Smooth muscle cell (in vitro differentiated cells): Measurements from ENCODE around the gene OPN4. TPM values are rescaled to one million over a fixed set of nuclear protein-coding genes. Genes with fewer than 3 reads are reported as not detected.

Source experiments
- DNase-seq: peaks from one replicate; lab custom pipeline; 2025; ENCODE audit not compliant: unreplicated experiment; lab: John Stamatoyannopoulos, UW
- H2AFZ ChIP-seq: fragments of 200-600 bp; sonication (generic); 2 replicates; pipeline ENCODE4 v1.6.0; 2016; ENCODE audit warnings: antibody characterized with exemption, low read depth, mild to moderate bottlenecking
- H3F3A ChIP-seq: fragments of 200-600 bp; sonication (generic); 2 replicates; pipeline ENCODE4 v1.6.0; 2017; ENCODE audit warnings: antibody characterized with exemption, low read depth
- H3K27ac ChIP-seq: fragments of 200-600 bp; sonication (generic); 2 replicates; pipeline ENCODE4 v1.5.1; 2016; ENCODE audit warnings: low read depth, mild to moderate bottlenecking
- H3K27me3 ChIP-seq: fragments of 200-600 bp; sonication (generic); 2 replicates; pipeline ENCODE4 v1.6.1; 2016; ENCODE audit warnings: low read depth, mild to moderate bottlenecking
- H3K36me3 ChIP-seq: fragments of 200-600 bp; sonication (generic); 2 replicates; pipeline ENCODE4 v1.5.1; 2016; ENCODE audit warnings: low read depth
- H3K4me1 ChIP-seq: fragments of 200-600 bp; sonication (generic); 2 replicates; pipeline ENCODE4 v1.5.1; 2016; ENCODE audit warnings: low read depth
- H3K4me2 ChIP-seq: fragments of 200-600 bp; sonication (generic); 2 replicates; pipeline ENCODE4 v1.6.0; 2016; ENCODE audit warnings: mild to moderate bottlenecking
- H3K4me3 ChIP-seq: fragments of 200-600 bp; sonication (generic); 2 replicates; pipeline ENCODE4 v1.5.1; 2016; ENCODE audit warnings: mild to moderate bottlenecking
- H3K79me2 ChIP-seq: fragments of 200-600 bp; sonication (generic); 2 replicates; pipeline ENCODE4 v1.6.0; 2016; ENCODE audit warnings: low read depth, mild to moderate bottlenecking
- H3K9ac ChIP-seq: fragments of 200-600 bp; sonication (generic); 2 replicates; pipeline ENCODE4 v1.6.0; 2016; ENCODE audit warnings: low read depth
- H3K9me3 ChIP-seq: fragments of 200-600 bp; sonication (generic); replicated peaks from 2 replicates; pipeline ENCODE4 v1.5.1; 2016; ENCODE audit warnings: low read depth
- H4K20me1 ChIP-seq: fragments of 200-600 bp; sonication (generic); 2 replicates; pipeline ENCODE4 v1.6.0; 2016; ENCODE audit warnings: low read depth
- CTCF ChIP-seq: fragments of 200-600 bp; sonication (generic); IDR thresholded peaks from 2 replicates; pipeline ENCODE4 v1.5.1; 2017; ENCODE audit warnings: borderline replicate concordance, mild to moderate bottlenecking, antibody characterized with exemption; ENCODE audit not compliant: insufficient read depth, poor library complexity, severe bottlenecking
- WGBS: methylation state at CpG from one replicate; pipeline ENCODE4 v1.1.7; 2016; ENCODE audit warnings: low lambda C conversion rate; 5-methylcytosine and 5-hydroxymethylcytosine counted together
- polyA plus RNA-seq: library from polyadenylated mRNA; unstranded; fragments of >200 nt; fragmentation: Nextera tagmentation; extraction: Ambion mirVana; gene quantifications from 2 replicates; pipeline ENCODE4 v1.2.1, GENCODE V29; 2016
- total RNA-seq: library from RNA; depleted of rRNA; stranded (reverse); fragments of >200 nt; gene quantifications from 2 replicates; pipeline ENCODE4 v1.2.3, GENCODE V29; 2014

Gene OPN4
- total and polyA plus RNA-seq, 2 experiments from 2014 or later = not detected

GRCh38 chr10:86659721-86660453, 5.5 kb downstream of the OPN4 start:
- no peaks in the 10 kb centered on the region for H3K36me3 ChIP-seq
- TF ChIP-seq CTCF = no peak
- no peak overlapping the region for H3K9ac ChIP-seq
- H3K4me1 ChIP-seq = no peaks in the 10 kb centered on the region
- no peaks in the 10 kb centered on the region for H3K79me2 ChIP-seq
- no peak for DNase-seq
- H3K27me3 ChIP-seq = no peaks in the 10 kb centered on the region
- no peak overlapping the region for H3K4me2 ChIP-seq
- no peak overlapping the region for H3K27ac ChIP-seq
- no peaks in the 10 kb centered on the region for H3K9me3 ChIP-seq
- no peak overlapping the region for H3K4me3 ChIP-seq
- H2AFZ ChIP-seq = no peak overlapping the region
- no peaks in the 10 kb centered on the region for H3F3A ChIP-seq
- 93% methylated on average over 17 of the region's 17 CpGs for WGBS
- H4K20me1 ChIP-seq = no peaks in the 10 kb centered on the region

- no peaks in the 10 kb centered on the region for H3K9me3 ChIP-seq
- H3K27me3 ChIP-seq = no peaks in the 10 kb centered on the region
- no peaks in the 10 kb centered on the region for H3K79me2 ChIP-seq
- H3K36me3 ChIP-seq = no peaks in the 10 kb centered on the region
- no peaks in the 10 kb centered on the region for H3K4me1 ChIP-seq
- H3F3A ChIP-seq = no peaks in the 10 kb centered on the region
- no peak for TF ChIP-seq CTCF
- H3K27ac ChIP-seq = no peak overlapping the region
- no peak overlapping the region for H3K9ac ChIP-seq
- no peaks in the 10 kb centered on the region for H4K20me1 ChIP-seq
- DNase-seq = no peak
- H2AFZ ChIP-seq = no peak overlapping the region
- 82% methylated on average over 17 of the region's 17 CpGs for WGBS
- no peak overlapping the region for H3K4me2 ChIP-seq
- no peak overlapping the region for H3K4me3 ChIP-seq
These were observed 7.0 kb downstream of the OPN4 start for GRCh38 chr10:86661161-86662025.

GRCh38 chr10:86662186-86663045, 8.1 kb downstream of the OPN4 start:
- H3K79me2 ChIP-seq = no peaks in the 10 kb centered on the region
- WGBS = 89% methylated on average over 19 of the region's 19 CpGs
- H3K27me3 ChIP-seq = no peaks in the 10 kb centered on the region
- H3K4me3 ChIP-seq = no peak overlapping the region
- H3K36me3 ChIP-seq = no peaks in the 10 kb centered on the region
- no peaks in the 10 kb centered on the region for H3K9me3 ChIP-seq
- no peaks in the 10 kb centered on the region for H4K20me1 ChIP-seq
- H3K9ac ChIP-seq = no peak overlapping the region
- no peak for DNase-seq
- no peaks in the 10 kb centered on the region for H3K4me1 ChIP-seq
- H3K27ac ChIP-seq = no peak overlapping the region
- no peak for TF ChIP-seq CTCF
- H2AFZ ChIP-seq = no peak overlapping the region
- H3F3A ChIP-seq = no peaks in the 10 kb centered on the region
- no peak overlapping the region for H3K4me2 ChIP-seq
